ENCODE measurements around the gene CD151. TPM values are rescaled to one million over a fixed set of nuclear protein-coding genes. Genes with fewer than 3 reads are reported as not detected.

Gene CD151
- total RNA-seq, 1 donor from 2014 or later: 387 TPM

DNA sequence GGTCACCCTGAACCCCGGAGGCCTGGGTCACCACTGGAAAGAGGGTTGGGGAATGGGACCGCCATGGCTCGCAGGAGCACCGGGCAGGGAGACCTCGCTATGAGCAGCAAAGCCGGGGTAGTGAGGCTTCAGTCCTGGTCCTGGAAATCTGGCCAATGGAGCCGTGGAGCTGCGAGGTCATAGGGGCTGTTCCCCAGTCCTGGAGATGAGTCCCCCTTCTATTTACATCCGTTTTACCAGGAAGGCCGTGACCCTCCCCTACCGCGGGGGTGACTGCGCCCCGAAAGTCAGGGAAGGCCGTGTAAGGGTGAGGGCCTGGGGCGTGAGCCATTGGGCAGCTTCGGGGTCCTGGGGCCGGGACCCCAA, 28.2 kb upstream of the CD151 start:
- peaks cover 28% of the 10 kb centered on the region for H3K36me3 ChIP-seq
- H3K4me3 ChIP-seq: peak overlapping the region; percentile 79
- H3K4me1 ChIP-seq: peaks cover 34% of the 10 kb centered on the region
- DNase-seq (no peak), ATAC-seq (no peak)
- peak overlapping the region; percentile 93 for H3K27ac ChIP-seq
- no peak for TF ChIP-seq CTCF (IDR thresholded peaks at IDR 0.05)
- H3K27me3 ChIP-seq (ENCODE audit: low read depth): no peaks in the 10 kb centered on the region
- H3K9me3 ChIP-seq: no peaks in the 10 kb centered on the region
- intact Hi-C loops (cut with DNase I): no loop called here

DNA sequence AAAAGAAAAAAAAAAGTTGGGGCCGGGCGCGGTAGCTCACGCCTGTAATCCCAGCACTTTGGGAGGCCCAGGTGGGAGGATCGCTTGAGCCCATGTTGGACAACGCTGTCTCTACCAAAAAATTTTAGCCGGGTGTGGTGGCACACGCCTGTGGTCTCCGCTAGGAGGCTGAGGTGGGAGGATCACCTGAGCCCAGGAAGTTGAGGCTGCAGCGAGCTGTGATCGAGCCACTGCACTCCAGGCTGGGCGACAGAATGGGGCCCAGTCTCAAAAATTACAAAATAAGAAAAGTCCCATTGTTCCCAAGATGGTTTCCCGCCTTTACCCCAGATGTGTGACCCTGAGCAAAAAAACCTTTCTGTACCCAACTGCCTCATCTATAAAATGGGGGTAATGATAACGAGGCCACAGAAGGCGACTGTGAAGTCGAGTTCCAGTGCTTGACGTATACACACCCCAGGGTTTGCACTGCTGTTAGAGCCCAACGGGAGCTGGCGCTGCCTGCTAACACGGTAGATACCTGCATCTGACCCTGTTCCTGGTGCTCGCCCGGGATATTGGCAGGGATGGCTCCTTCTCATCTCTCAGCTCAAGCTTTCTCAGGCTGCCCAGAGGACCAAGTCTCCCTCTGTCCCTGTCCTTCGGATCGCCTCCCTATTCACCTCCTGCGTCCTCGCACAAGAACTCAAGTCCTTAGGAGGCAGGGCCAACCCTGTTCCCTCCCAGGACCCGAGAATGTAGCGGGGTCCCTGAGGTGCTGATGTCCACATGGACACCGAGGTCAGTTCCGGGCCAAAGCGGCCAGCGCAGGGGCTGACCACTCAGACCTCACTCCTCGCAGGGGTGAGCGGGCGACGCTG, 24.1 kb upstream of the CD151 start:
- Histone ChIP-seq H3K4me1 (peaks cover 48% of the 10 kb centered on the region), H3K27me3 (ENCODE audit: low read depth) (no peaks in the 10 kb centered on the region), H3K4me3 (peak overlapping the region; percentile 90), H3K27ac (peak overlapping the region; percentile 99), H3K36me3 (peaks cover 27% of the 10 kb centered on the region), H3K9me3 (no peaks in the 10 kb centered on the region)
- intact Hi-C loops (cut with DNase I): no loop called here
- no peak for TF ChIP-seq CTCF (IDR thresholded peaks at IDR 0.05)
- DNase-seq: no peak
- ATAC-seq: no peak

GRCh38 chr11:809287-810039, 23.3 kb upstream of the CD151 start, which contains the start of gene RPLP2:
RPLP2 (plus strand) TSS chr11:809967; CDS start chr11:810235, 268 bp downstream.
- H3K27me3 ChIP-seq (ENCODE audit: low read depth): no peaks in the 10 kb centered on the region
- DNase-seq (peak; percentile 99), ATAC-seq (peak; percentile 95 to 96)
- intact Hi-C loops (cut with DNase I): no loop called here
- peak within 1 kb of the TSS; percentile 99 for H3K27ac ChIP-seq
- H3K9me3 ChIP-seq: no peaks in the 10 kb centered on the region
- TF ChIP-seq CTCF (IDR thresholded peaks at IDR 0.05): no peak
- H3K4me3 ChIP-seq: peak within 1 kb of the TSS; percentile 90
- H3K4me1 ChIP-seq: peaks cover 40% of the 10 kb centered on the region
- peaks cover 33% of the 10 kb centered on the region for H3K36me3 ChIP-seq

DNA sequence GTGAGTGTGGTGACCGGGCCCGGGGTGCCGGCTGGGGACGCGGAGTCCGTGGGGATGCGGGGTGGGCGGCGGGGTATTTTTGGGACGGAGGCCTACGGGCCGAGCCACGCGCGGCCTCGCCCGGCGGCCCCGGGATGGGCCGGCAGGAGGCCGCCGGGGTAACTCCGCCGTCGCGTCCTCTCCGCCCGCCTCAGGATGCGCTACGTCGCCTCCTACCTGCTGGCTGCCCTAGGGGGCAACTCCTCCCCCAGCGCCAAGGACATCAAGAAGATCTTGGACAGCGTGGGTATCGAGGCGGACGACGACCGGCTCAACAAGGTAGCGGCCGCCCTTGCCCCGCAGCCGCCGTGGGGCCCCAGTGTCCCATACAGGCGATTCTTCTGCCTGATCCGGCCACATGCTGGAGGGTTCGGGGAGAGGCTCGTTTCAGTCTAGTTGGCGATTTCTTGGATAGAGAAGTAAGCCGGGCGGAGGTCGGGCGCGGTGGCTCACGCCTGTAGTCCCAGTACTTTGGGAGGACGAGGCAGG, 22.6 kb upstream of the CD151 start:
- intact Hi-C loops (cut with DNase I): no loop called here
- peak overlapping the region; percentile 99 for H3K27ac ChIP-seq
- ATAC-seq (peak; percentile 3 to 18), DNase-seq (no peak)
- no peaks in the 10 kb centered on the region for H3K27me3 ChIP-seq (ENCODE audit: low read depth)
- no peak for TF ChIP-seq CTCF (IDR thresholded peaks at IDR 0.05)
- H3K4me1 ChIP-seq: peaks cover 35% of the 10 kb centered on the region
- H3K9me3 ChIP-seq: no peaks in the 10 kb centered on the region
- peak overlapping the region; percentile 90 for H3K4me3 ChIP-seq
- peaks cover 33% of the 10 kb centered on the region for H3K36me3 ChIP-seq

DNA sequence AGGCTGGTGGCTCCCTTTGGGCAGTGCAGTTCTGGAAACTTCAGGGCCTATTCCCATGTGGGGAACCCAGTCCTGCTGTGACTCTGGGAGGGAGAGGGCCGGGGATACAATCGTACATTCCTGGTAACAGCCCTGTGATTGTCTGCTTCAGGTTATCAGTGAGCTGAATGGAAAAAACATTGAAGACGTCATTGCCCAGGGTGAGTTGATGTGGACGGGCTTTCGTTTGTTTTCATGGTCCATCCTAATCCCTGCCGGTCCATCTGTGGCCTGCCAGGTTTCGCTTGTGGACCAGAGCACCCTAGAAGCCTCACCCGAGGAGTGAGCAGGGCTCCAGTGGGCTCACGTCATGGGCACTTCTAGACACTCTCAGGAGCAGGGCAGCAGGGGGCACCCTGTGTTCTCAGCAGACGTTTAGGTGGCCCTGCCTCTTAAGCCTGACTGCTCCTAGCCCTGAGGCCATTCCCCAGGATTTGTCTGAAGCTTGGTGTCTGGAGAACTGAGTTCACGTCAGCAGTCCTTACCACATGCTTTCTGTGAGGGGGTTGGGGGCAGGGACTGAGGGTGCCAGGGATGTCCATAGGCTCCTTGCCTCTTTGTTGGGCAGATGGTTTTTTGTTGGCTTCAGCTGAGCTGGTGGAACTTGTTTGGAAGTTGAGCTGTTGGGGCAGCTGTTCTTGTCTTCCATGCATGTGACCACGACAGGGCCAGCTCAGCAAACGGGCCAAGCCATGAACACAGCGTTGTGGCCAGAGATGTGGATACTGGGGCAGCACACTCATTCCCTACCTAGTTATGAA, 21.1 kb upstream of the CD151 start:
- no peaks in the 10 kb centered on the region for H3K9me3 ChIP-seq
- peak overlapping the region; percentile 90 for H3K4me3 ChIP-seq
- H3K4me1 ChIP-seq: peaks cover 29% of the 10 kb centered on the region
- TF ChIP-seq CTCF (IDR thresholded peaks at IDR 0.05): no peak
- H3K27ac ChIP-seq: no peak overlapping the region
- DNase-seq (no peak), ATAC-seq (no peak)
- intact Hi-C loops (cut with DNase I): no loop called here
- no peaks in the 10 kb centered on the region for H3K27me3 ChIP-seq (ENCODE audit: low read depth)
- H3K36me3 ChIP-seq: peaks cover 33% of the 10 kb centered on the region

All from lower lobe of right lung (tissue), 2 donors.